Esophagus muscularis mucosa (tissue), 3 donors: ENCODE data around the gene OSBPL10.

ENCODE experiments used
- CTCF ChIP-seq, 3 experiments: fragments of 200-600 bp in 2 of 3; fragments of 450-650 bp in 1 of 3; sonication (generic) in 2 of 3; IDR thresholded peaks; one replicate each; pipeline ENCODE4 v1.5.1; 2017 to 2019; ENCODE audit warnings: antibody characterized with exemption in 3 of 3, mild to moderate bottlenecking in 2 of 3, moderate library complexity in 1 of 3
- POLR2A ChIP-seq: fragments of 450-650 bp; IDR thresholded peaks from one replicate; pipeline ENCODE4 v1.6.1; 2017; ENCODE audit warnings: antibody characterized with exemption, moderate library complexity, mild to moderate bottlenecking, low read depth

GRCh38 chr3:31671451-31671850, 309.6 kb downstream of the OSBPL10 start:
- TF ChIP-seq CTCF (IDR thresholded peaks at IDR 0.05) (no peak), POLR2A (no peak)
